Testis (tissue), 3 donors: ENCODE results near the gene WDR74. TPM values are rescaled to one million over a fixed set of nuclear protein-coding genes. Genes with fewer than 3 reads are reported as not detected.

Experiments
- DNase-seq: peaks from one replicate; pipeline ENCODE4 v3.0.0-alpha.2; 2019
- H3K27ac ChIP-seq, 2 donors: fragments of 200-600 bp; sonication (generic); one replicate each; pipeline ENCODE4 v1.5.1; 2019
- H3K27me3 ChIP-seq: fragments of 200-600 bp; sonication (generic); one replicate; pipeline ENCODE4 v1.5.1; 2019
- H3K36me3 ChIP-seq: fragments of 200-600 bp; sonication (generic); one replicate; pipeline ENCODE4 v1.5.1; 2017; ENCODE audit warnings: low read depth; ENCODE audit errors: missing control alignments
- H3K4me1 ChIP-seq: fragments of 200-600 bp; sonication (generic); one replicate; pipeline ENCODE4 v1.5.1; 2019
- H3K4me3 ChIP-seq, 2 donors: fragments of 200-600 bp; sonication (generic); one replicate each; pipeline ENCODE4 v1.5.1; 2017 to 2019
- H3K9me3 ChIP-seq: fragments of 200-600 bp; sonication (generic); one replicate; pipeline ENCODE4 v1.5.1; 2017
- POLR2A ChIP-seq: fragments of 450-650 bp; IDR thresholded peaks from one replicate; pipeline ENCODE4 v1.6.1; 2017; ENCODE audit warnings: antibody characterized with exemption, mild to moderate bottlenecking, moderate library complexity
- WGBS, 2 donors: methylation state at CpG; one replicate each; pipeline ENCODE4 v1.1.5; 2018; 5-methylcytosine and 5-hydroxymethylcytosine counted together
- intact Hi-C: fragments of 100-400 bp; cut with DNase I; formaldehyde crosslinking; loops from one replicate; pipeline ENCODE4 v1.15.1; 2023; ENCODE audit warnings: low total_unique reads
- polyA plus RNA-seq: library from polyadenylated mRNA; stranded (reverse); fragments of 350-450 nt; fragmentation: Illumina TruSeq; extraction: RNeasy Lipid Tissue Mini Kit (QIAGEN cat#74804); gene quantifications from one replicate; pipeline ENCODE4 v1.2.3, GENCODE V29; 2014; ENCODE audit warnings: low read depth, low replicate concordance; ENCODE audit not compliant: insufficient read depth
- total RNA-seq, 2 donors: library from RNA; depleted of rRNA; stranded (reverse); fragments of >200 nt; gene quantifications; one replicate each; pipeline ENCODE4 v1.2.3, GENCODE V29; 2016
- TF ChIP-seq, protein P1 (sequence below), 3 experiments: fragments of 450-650 bp in 2 of 3; fragments of 200-600 bp in 1 of 3; sonication (generic) in 1 of 3; IDR thresholded peaks; one replicate each; pipeline ENCODE4 v1.5.1; 2016 to 2019; ENCODE audit warnings: antibody characterized with exemption in 3 of 3, mild to moderate bottlenecking in 2 of 3, moderate library complexity in 1 of 3

The WDR74 gene
- total and polyA plus RNA-seq, 3 donors from 2014 or later: 33.4 to 46.7 (median 39.0) TPM

DNA sequence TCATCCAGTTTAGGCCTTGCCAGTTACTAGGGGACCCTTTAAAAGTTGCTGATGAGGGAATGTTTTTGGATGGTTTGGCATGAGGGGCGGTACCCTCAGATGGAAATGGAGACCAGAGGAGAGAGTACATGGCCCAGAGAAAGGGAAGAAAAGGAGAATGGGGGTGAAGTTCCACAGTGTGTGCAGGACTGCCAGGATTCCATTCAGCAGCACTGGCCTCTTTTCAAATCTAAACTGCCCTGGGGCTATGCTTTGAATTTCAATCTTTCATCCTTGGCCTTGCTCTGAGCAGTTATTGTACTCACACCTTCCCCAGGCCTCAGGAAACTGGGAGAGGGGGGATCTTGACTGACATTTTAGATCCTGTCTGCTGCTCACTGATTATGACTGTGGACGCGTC, 44.3 kb upstream of the WDR74 start:
- WGBS, 2 donors: 78 to 82% methylated on average over 3 of the region's 3 CpGs
- intact Hi-C loops: no loop called here
- peaks cover 3% of the 10 kb centered on the region for H3K36me3 ChIP-seq
- no peak for TF ChIP-seq POLR2A
- TF ChIP-seq, protein P1, sequence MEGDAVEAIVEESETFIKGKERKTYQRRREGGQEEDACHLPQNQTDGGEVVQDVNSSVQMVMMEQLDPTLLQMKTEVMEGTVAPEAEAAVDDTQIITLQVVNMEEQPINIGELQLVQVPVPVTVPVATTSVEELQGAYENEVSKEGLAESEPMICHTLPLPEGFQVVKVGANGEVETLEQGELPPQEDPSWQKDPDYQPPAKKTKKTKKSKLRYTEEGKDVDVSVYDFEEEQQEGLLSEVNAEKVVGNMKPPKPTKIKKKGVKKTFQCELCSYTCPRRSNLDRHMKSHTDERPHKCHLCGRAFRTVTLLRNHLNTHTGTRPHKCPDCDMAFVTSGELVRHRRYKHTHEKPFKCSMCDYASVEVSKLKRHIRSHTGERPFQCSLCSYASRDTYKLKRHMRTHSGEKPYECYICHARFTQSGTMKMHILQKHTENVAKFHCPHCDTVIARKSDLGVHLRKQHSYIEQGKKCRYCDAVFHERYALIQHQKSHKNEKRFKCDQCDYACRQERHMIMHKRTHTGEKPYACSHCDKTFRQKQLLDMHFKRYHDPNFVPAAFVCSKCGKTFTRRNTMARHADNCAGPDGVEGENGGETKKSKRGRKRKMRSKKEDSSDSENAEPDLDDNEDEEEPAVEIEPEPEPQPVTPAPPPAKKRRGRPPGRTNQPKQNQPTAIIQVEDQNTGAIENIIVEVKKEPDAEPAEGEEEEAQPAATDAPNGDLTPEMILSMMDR (IDR thresholded peaks at IDR 0.05): no peak
- no peaks in the 10 kb centered on the region for H3K27me3 ChIP-seq
- H3K9me3 ChIP-seq: no peaks in the 10 kb centered on the region
- no peak overlapping the region for H3K4me3 ChIP-seq
- peaks cover 23% of the 10 kb centered on the region for H3K4me1 ChIP-seq
- no peak for DNase-seq
- H3K27ac ChIP-seq: peak overlapping the region; percentile 37 to 95

DNA sequence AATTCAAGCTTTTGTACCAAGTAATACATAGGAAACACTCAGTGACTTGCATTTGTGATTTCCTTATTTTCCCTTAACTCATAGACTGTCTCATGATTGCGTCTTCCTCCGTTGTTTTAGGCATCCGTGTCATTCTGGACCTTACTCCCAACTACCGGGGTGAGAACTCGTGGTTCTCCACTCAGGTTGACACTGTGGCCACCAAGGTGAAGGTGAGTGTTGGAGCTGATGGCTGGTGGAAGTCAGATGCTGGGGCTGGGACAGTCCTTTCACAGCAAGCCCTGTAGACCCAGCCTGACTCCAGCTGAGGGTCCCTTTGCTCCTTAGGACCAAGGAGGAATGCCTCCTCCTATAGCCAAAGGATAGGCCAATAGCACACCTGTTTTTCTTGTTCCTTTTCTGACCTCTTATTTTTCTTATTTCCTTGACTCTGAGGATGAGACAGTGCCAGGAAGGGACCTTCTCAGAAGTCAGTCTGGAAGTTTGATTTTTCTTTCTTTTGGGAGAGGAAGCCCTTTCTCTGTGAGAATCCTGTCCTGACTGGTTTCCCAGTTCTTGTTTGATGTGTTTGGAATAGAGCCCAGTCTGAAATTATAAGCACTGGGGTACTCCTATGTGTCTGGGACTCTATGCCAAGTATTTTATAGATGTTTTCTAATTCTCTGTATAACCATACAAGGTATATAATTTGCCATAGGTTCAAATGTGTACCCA, 43.6 kb upstream of the WDR74 start:
- no peak overlapping the region for H3K4me3 ChIP-seq
- H3K9me3 ChIP-seq: no peaks in the 10 kb centered on the region
- peaks cover 23% of the 10 kb centered on the region for H3K4me1 ChIP-seq
- 73 to 76% methylated on average over 5 of the region's 5 CpGs for WGBS, 2 donors
- H3K27me3 ChIP-seq: no peaks in the 10 kb centered on the region
- no peak for DNase-seq
- peak overlapping the region; percentile 26 to 95 for H3K27ac ChIP-seq
- H3K36me3 ChIP-seq: peaks cover 3% of the 10 kb centered on the region
- intact Hi-C loops: no loop called here
- TF ChIP-seq, protein P1 (IDR thresholded peaks at IDR 0.05): no peak
- no peak for TF ChIP-seq POLR2A

DNA sequence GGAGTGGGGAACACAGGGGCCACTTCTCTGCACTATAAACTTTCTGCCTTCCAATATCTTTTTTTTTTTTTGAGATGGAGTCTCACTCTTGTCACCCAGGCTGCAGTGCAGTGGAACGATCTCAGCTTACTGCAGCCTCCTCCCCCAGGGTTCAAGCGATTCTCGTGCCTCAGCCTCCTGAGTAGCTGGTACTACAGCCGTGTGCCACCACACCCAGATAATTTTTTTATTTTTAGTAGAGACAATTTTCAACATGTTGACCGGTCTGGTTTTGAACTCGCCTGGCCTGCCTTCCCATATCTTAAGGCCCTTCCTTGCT, 43.0 kb upstream of the WDR74 start:
- Histone ChIP-seq H3K4me1 (peaks cover 23% of the 10 kb centered on the region), H3K9me3 (no peaks in the 10 kb centered on the region), H3K4me3 (peak overlapping the region in 1 of 2 donors; percentile 100), H3K27me3 (no peaks in the 10 kb centered on the region), H3K36me3 (peaks cover 3% of the 10 kb centered on the region), H3K27ac (peak overlapping the region; percentile 95 to 97)
- TF ChIP-seq POLR2A: no peak
- TF ChIP-seq, protein P1 (IDR thresholded peaks at IDR 0.05): no peak
- WGBS, 2 donors: 63 to 71% methylated on average over 6 of the region's 6 CpGs
- no peak for DNase-seq
- intact Hi-C loops: no loop called here

DNA sequence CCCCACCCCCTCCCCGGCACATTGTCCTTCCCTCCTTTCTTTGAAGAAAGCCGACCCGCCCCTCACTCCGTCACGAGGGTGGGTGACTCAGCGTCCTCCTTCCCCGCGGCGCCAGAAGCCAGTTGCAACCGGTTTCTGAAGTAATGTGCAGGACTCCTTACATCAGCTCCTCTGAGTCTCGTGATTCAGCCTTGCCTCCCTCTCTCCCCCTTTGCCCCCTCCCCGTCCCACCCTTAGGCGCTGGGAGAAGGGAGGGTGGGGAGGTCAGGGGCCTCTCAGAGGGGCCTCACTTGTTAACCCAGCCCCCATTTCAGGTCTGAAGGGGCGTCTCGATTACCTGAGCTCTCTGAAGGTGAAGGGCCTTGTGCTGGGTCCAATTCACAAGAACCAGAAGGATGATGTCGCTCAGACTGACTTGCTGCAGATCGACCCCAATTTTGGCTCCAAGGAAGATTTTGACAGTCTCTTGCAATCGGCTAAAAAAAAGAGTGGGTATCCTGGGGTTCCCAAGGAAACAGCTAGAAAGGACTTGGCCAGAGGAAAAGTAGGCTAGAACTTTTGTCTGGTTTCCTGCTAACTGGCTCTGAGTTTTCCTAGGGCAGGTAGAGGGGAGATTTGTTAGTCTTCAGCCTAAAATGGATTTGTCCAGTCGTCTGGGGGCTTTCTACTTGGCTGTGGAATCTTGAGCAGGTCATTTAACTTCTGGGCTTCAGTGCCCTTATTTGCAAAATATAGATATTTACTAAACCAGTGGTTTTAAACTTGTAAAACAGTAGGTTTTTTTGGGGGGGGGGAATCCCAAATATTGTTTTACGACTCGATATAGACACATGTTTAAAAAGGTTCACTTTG, 42.4 kb upstream of the WDR74 start:
- 4 to 5% methylated on average over 20 to 21 of the region's 21 CpGs for WGBS, 2 donors
- H3K27me3 ChIP-seq: no peaks in the 10 kb centered on the region
- peaks cover 23% of the 10 kb centered on the region for H3K4me1 ChIP-seq

More for the DNA sequence above, 42.4 kb upstream of the WDR74 start:
- TF ChIP-seq, protein P1 (IDR thresholded peaks at IDR 0.05): no peak
- TF ChIP-seq POLR2A: no peak
- intact Hi-C loops: no loop called here
- peak; percentile 95 for DNase-seq
- Histone ChIP-seq H3K9me3 (no peaks in the 10 kb centered on the region), H3K36me3 (peaks cover 3% of the 10 kb centered on the region), H3K4me3 (peak overlapping the region; percentile 94 to 100), H3K27ac (peak overlapping the region; percentile 95 to 97)
